ENCODE data around the gene S100A14. TPM values are rescaled to one million over a fixed set of nuclear protein-coding genes. Genes with fewer than 3 reads are reported as not detected.

Gene S100A14
- total RNA-seq, 6 donors from 2014 or later: 76.5 to 239 (median 133) TPM

DNA sequence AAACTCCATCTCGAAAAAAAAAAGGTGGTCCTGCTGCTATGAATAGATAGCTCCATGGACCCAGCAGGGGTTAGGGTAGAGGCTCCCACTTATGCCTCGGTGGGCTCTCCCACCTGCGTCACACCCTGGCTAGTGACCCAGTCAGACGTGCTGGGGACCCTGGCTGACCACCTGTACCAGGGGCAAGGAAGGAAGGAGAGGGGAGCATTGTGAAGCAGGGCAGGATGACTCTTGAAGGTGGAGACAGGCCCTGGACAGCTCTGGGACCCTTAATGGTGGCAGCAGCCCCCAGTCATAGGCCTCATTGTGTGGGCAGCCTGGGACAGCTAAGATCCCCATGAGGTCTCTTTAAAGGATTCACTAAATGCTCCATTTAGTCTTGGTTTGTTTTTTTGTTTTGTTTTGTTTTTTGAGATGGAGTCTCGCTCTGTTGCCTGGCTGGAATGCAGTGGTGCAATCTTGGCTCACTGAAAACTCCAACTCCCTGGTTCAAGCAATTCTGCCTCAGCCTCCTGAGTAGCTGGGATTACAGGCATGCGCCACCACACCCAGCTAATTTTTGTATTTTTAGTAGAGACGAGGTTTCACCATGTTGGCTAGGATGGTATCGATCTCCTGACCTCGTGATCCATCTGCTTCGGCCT, 32.0 kb upstream of the S100A14 start:
- H3K27ac ChIP-seq: peak overlapping the region in 1 of 4 donors; percentile 0

DNA sequence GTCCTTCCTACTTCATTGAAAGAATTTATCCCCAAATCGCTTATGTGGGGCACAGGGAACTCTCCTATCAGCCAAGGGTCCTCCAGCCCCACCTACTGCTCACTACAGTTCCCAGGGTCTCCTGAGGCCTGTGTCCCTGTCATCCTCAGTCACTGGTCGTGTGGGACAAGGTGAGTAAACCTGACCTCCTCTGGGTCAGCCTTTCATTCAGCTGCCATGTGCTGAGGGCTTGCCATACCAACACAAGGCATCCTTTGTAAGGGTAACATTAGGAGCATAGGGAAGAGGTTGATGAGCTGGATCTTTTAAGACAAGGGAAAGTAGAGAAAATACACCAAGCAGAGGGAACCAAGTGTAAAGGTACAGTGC, 31.2 kb upstream of the S100A14 start:
- peaks cover 6 to 30% (median 16%) of the 10 kb centered on the region in 4 donors for H3K4me1 ChIP-seq
- no peaks in the 10 kb centered on the region for H3K27me3 ChIP-seq
- ATAC-seq (ENCODE audit: low FRiP score in 2 of 2) (peak in 1 of 2 donors; percentile 12), DNase-seq (no peak)
- TF ChIP-seq POLR2A (IDR thresholded peaks at IDR 0.05): peak in 1 of 4 donors; percentile 17
- TF ChIP-seq, protein P1, sequence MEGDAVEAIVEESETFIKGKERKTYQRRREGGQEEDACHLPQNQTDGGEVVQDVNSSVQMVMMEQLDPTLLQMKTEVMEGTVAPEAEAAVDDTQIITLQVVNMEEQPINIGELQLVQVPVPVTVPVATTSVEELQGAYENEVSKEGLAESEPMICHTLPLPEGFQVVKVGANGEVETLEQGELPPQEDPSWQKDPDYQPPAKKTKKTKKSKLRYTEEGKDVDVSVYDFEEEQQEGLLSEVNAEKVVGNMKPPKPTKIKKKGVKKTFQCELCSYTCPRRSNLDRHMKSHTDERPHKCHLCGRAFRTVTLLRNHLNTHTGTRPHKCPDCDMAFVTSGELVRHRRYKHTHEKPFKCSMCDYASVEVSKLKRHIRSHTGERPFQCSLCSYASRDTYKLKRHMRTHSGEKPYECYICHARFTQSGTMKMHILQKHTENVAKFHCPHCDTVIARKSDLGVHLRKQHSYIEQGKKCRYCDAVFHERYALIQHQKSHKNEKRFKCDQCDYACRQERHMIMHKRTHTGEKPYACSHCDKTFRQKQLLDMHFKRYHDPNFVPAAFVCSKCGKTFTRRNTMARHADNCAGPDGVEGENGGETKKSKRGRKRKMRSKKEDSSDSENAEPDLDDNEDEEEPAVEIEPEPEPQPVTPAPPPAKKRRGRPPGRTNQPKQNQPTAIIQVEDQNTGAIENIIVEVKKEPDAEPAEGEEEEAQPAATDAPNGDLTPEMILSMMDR (IDR thresholded peaks at IDR 0.05): no peak
- WGBS, 2 donors: 65 to 77% methylated on average over 2 of the region's 2 CpGs
- H3K9me3 ChIP-seq: no peaks in the 10 kb centered on the region
- no peak overlapping the region for H3K4me3 ChIP-seq
- H3K36me3 ChIP-seq: peaks cover 21 to 49% (median 35%) of the 10 kb centered on the region in 4 donors
- H3K27ac ChIP-seq: peak overlapping the region in 2 of 4 donors; percentile 2 to 44

More for the DNA sequence above, 32.0 kb upstream of the S100A14 start:
- peaks cover 14 to 41% (median 27%) of the 10 kb centered on the region in 4 donors for H3K36me3 ChIP-seq
- DNase-seq: no peak
- no peak for ATAC-seq (ENCODE audit: low FRiP score in 2 of 2)
- H3K4me1 ChIP-seq: peaks cover 9 to 38% (median 21%) of the 10 kb centered on the region in 4 donors
- H3K9me3 ChIP-seq: no peaks in the 10 kb centered on the region
- TF ChIP-seq, protein P1 (IDR thresholded peaks at IDR 0.05): no peak
- TF ChIP-seq POLR2A (IDR thresholded peaks at IDR 0.05): no peak
- TF ChIP-seq EP300 (IDR thresholded peaks at IDR 0.05): no peak
- TF ChIP-seq POLR2AphosphoS5 (IDR thresholded peaks at IDR 0.05): no peak
- H3K4me3 ChIP-seq: no peak overlapping the region
- no peaks in the 10 kb centered on the region for H3K27me3 ChIP-seq
- WGBS, 2 donors: 77 to 83% methylated on average over 7 to 10 of the region's 10 CpGs

DNA sequence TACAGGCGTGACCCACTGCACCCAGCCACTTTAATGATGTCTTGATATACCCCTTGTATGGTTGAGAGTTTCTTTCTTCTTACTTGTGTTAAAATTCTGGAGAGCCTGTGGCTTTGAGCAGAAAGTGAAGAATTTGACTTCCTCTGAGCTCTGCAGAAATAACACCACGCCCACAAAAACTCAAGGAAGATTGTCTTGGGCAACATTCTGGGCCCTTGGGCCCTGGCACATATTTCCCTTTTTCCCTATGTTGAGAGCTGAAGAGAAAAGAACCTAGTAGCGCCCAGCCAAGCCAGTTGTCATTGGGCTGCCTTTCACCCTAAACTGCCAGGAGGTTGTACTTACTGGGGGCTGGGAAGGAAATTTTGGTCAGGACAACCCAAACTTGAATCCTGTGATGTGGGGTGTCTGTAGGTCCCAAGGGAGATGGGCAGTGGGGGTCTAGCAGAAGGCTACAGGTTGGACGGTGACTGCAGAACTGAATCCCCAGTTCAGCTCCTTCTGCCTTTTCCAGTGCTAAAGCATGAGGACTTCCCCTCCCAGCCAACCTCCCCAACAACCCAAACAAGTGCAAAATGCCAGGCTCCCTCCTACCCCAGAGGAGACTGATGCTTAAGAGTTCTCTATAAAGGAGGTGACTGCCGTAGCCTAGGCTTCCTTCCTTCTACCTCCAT, 30.7 kb upstream of the S100A14 start:
- Histone ChIP-seq H3K4me1 (peaks cover 8 to 30% (median 16%) of the 10 kb centered on the region in 4 donors), H3K36me3 (peaks cover 25 to 54% (median 40%) of the 10 kb centered on the region in 4 donors), H3K27ac (peak overlapping the region in 3 of 4 donors; percentile 2 to 44 (median 35)), H3K9me3 (no peaks in the 10 kb centered on the region), H3K27me3 (no peaks in the 10 kb centered on the region), H3K4me3 (no peak overlapping the region)
- 70 to 78% methylated on average over 5 of the region's 5 CpGs for WGBS, 2 donors
- TF ChIP-seq EP300 (IDR thresholded peaks at IDR 0.05): no peak
- TF ChIP-seq, protein P1 (IDR thresholded peaks at IDR 0.05): no peak
- TF ChIP-seq POLR2A (IDR thresholded peaks at IDR 0.05): no peak
- no peak for TF ChIP-seq POLR2AphosphoS5 (IDR thresholded peaks at IDR 0.05)
- DNase-seq (no peak), ATAC-seq (ENCODE audit: low FRiP score in 2 of 2) (peak; percentile 50 to 70)

DNA sequence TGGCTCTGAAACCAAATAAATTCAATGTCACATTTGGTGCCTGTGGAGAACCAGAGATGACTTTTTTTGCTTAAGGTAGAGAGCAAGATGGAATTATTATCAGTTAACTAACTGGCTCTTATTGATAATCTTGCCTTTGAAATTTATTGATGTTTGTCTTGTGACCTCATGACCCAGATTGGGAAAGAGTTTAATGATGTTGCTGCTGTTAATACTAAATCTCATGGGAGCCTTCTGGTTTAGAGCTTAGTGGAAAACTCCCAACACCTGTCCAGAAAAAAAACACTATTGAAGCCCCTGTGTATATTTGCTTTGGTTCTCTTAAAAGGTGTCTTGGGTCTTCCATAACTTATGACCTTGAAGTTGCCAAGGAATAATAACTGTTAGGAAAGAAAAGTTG, 27.7 kb upstream of the S100A14 start:
- Histone ChIP-seq H3K27me3 (no peaks in the 10 kb centered on the region), H3K36me3 (peaks cover 42 to 84% (median 68%) of the 10 kb centered on the region in 4 donors), H3K4me3 (no peak overlapping the region), H3K27ac (no peak overlapping the region), H3K4me1 (peaks cover 8 to 39% (median 23%) of the 10 kb centered on the region in 4 donors), H3K9me3 (no peaks in the 10 kb centered on the region)
- ATAC-seq (ENCODE audit: low FRiP score in 2 of 2) (no peak), DNase-seq (no peak)
- no peak for TF ChIP-seq POLR2AphosphoS5 (IDR thresholded peaks at IDR 0.05)

DNA sequence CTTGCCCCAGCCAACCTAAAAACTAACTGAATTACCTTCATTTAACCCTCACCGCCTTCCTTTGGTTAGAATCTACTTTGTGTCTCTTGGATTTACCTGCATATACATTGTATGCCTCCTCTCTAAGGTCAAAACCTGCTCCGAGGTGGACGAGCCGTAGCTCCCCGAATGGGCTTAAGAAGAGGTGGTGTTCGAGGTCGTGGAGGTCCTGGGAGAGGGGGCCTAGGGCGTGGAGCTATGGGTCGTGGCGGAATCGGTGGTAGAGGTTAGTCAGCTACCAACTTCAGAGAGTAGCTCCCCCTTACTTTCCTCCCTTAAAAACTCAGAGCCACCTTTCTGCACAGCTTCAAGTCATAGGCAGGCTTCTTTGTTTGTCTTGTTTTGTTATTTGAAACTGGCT, 27.0 kb upstream of the S100A14 start:
- no peaks in the 10 kb centered on the region for H3K27me3 ChIP-seq
- H3K4me3 ChIP-seq: no peak overlapping the region
- DNase-seq (no peak), ATAC-seq (ENCODE audit: low FRiP score in 2 of 2) (no peak)
- H3K27ac ChIP-seq: no peak overlapping the region
- H3K36me3 ChIP-seq: peaks cover 49 to 91% (median 75%) of the 10 kb centered on the region in 4 donors
- no peak for TF ChIP-seq EP300 (IDR thresholded peaks at IDR 0.05)
- H3K4me1 ChIP-seq: peaks cover 8 to 39% (median 23%) of the 10 kb centered on the region in 4 donors
- H3K9me3 ChIP-seq: no peaks in the 10 kb centered on the region
- 95 to 97% methylated on average over 11 of the region's 11 CpGs for WGBS, 2 donors

Measured in upper lobe of left lung (tissue), 6 donors.